Left ventricle myocardium inferior (tissue), 1 donor: ENCODE results near the gene CLEC14A. TPM values are rescaled to one million over a fixed set of nuclear protein-coding genes. Genes with fewer than 3 reads are reported as not detected.

ENCODE experiments used
- DNase-seq: peaks from one replicate; pipeline ENCODE4 v3.0.0-alpha.2; 2020
- H3K27ac ChIP-seq: fragments of 200-600 bp; replicated peaks from 2 replicates; pipeline ENCODE4 v1.8.0; 2021
- H3K27me3 ChIP-seq: fragments of 200-600 bp; 2 replicates; pipeline ENCODE4 v1.8.0; 2021; ENCODE audit warnings: low read depth
- H3K36me3 ChIP-seq: fragments of 200-600 bp; 2 replicates; pipeline ENCODE4 v1.8.0; 2021
- H3K4me1 ChIP-seq: fragments of 200-600 bp; 2 replicates; pipeline ENCODE4 v1.8.0; 2021
- H3K4me3 ChIP-seq: fragments of 200-600 bp; 2 replicates; pipeline ENCODE4 v1.8.0; 2021; ENCODE audit warnings: mild to moderate bottlenecking, moderate library complexity
- H3K9me3 ChIP-seq: fragments of 200-600 bp; replicated peaks from 2 replicates; pipeline ENCODE4 v1.8.0; 2021
- intact Hi-C: fragments of 100-400 bp; cut with micrococcal nuclease; formaldehyde crosslinking; loops from one replicate; pipeline ENCODE4 v1.11.0; 2022
- total RNA-seq: library from RNA; stranded (reverse); fragmentation: NEBNext Ultra II Directional; extraction: Animal tissue kit (Norgen Biotek cat#: 25700); gene quantifications from one replicate; pipeline ENCODE4 v1.2.1, GENCODE V29; 2021
- TF ChIP-seq, protein P1 (sequence below): fragments of 200-600 bp; IDR thresholded peaks from 2 replicates; pipeline ENCODE4 v1.8.0; 2021; ENCODE audit warnings: antibody characterized with exemption, mild to moderate bottlenecking, borderline replicate concordance
- donor health status: DM: no; HTN: yes; CAD: no; lungs with severe emphysema.

Gene CLEC14A
- total RNA-seq, 1 donor from 2014 or later, result 34.3 TPM

DNA sequence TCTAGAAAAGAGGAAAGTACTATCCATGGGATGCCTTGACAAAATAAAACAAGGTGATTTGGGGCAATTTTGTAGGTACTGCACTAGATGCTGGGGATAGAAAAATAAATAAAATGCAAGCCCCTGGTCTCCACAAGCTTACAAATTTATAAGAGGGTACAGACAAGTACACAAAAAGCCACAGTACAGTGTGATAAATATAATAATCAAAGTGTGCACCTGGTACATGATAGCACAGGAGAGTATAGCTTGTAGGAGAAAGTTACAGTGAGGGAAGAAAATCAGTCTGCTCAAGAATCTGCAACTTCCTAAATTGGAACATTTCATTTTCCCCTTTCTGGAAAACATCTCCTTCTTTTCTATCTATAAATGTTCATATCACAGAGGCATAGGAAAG lies 51.2 kb downstream of the CLEC14A start:
- intact Hi-C loops, result no loop called here
- no peak for DNase-seq

More for the DNA sequence above, 51.2 kb downstream of the CLEC14A start:
- Histone ChIP-seq H3K9me3 (peaks cover 15% of the 10 kb centered on the region), H3K4me1 (peaks cover 23% of the 10 kb centered on the region), H3K4me3 (no peak overlapping the region), H3K36me3 (no peaks in the 10 kb centered on the region), H3K27me3 (peaks cover 39% of the 10 kb centered on the region), H3K27ac (no peak overlapping the region)
- TF ChIP-seq, protein P1, sequence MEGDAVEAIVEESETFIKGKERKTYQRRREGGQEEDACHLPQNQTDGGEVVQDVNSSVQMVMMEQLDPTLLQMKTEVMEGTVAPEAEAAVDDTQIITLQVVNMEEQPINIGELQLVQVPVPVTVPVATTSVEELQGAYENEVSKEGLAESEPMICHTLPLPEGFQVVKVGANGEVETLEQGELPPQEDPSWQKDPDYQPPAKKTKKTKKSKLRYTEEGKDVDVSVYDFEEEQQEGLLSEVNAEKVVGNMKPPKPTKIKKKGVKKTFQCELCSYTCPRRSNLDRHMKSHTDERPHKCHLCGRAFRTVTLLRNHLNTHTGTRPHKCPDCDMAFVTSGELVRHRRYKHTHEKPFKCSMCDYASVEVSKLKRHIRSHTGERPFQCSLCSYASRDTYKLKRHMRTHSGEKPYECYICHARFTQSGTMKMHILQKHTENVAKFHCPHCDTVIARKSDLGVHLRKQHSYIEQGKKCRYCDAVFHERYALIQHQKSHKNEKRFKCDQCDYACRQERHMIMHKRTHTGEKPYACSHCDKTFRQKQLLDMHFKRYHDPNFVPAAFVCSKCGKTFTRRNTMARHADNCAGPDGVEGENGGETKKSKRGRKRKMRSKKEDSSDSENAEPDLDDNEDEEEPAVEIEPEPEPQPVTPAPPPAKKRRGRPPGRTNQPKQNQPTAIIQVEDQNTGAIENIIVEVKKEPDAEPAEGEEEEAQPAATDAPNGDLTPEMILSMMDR, result no peak

Other genes starting within 250 kb of the CLEC14A start
- 0.69 TPM for gene SSTR1, start 48.2 kb downstream of the CLEC14A start, total RNA-seq